GM12878 (cell line): ENCODE data around the gene TNRC18. TPM values are rescaled to one million over a fixed set of nuclear protein-coding genes. Genes with fewer than 3 reads are reported as not detected.

Experiments
- ATAC-seq: fragments of 200-7000 bp; cut with Tn5 transposase; 3 replicates; pipeline ENCODE4 v1.9.1; 2020; ENCODE audit warnings: mild to moderate bottlenecking, moderate library complexity
- BruUV-seq: library from RNA; stranded (reverse); fragments of 400-500 nt; replicated peaks from 2 replicates; lab custom pipeline; 2021; lab: Mats Ljungman, UMichigan
- CTCF ChIA-PET: fragments of 300-600 bp; sonication (Branson Sonifier 250); formaldehyde crosslinking; extraction: SDS; loops from one replicate; lab custom pipeline; 2021; ENCODE audit warnings: inconsistent platforms; lab: Yijun Ruan, JAX
- POLR2A ChIA-PET: fragments of 350-600 bp; formaldehyde crosslinking; extraction: SDS; loops from one replicate; lab custom pipeline; 2021; ENCODE audit warnings: inconsistent platforms; lab: Charles Lee
- RAD21 ChIA-PET: fragments of 300-600 bp; sonication (Branson Sonifier 250); formaldehyde crosslinking; loops from one replicate; lab custom pipeline; 2023; ENCODE audit warnings: antibody characterized with exemption; ENCODE audit not compliant: unreplicated experiment; lab: Charles Lee
- SMC1A ChIA-PET: fragments of 300-600 bp; sonication (Branson Sonifier 250); formaldehyde crosslinking; loops from one replicate; lab custom pipeline; 2023; ENCODE audit not compliant: unreplicated experiment, uncharacterized antibody; lab: Charles Lee
- DNase-seq: peaks from one replicate; pipeline ENCODE4 v3.0.0-alpha.2; 2011; ENCODE audit warnings: low read depth, low spot score
- FAIRE-seq: peaks from 3 replicates; lab custom pipeline; 2011; peaks lifted over from hg19 to GRCh38; lab: Jason Lieb, UNC
- H2AFZ ChIP-seq: 2 replicates; pipeline ENCODE4 v1.6.0; 2011; ENCODE audit warnings: low read depth, low read length, control low read depth; ENCODE audit not compliant: control insufficient read depth
- H3K27ac ChIP-seq: 2 replicates; pipeline ENCODE4 v1.5.1; 2011; ENCODE audit warnings: control low read depth; ENCODE audit not compliant: control insufficient read depth, insufficient read depth
- H3K27me3 ChIP-seq, 2 experiments: replicated peaks in 1 of 2; 2 replicates each; pipeline versions ENCODE4 v1.6.0 to v1.6.1; 2011; ENCODE audit warnings: low read length in 1 of 2; ENCODE audit not compliant: control insufficient read depth in 2 of 2, insufficient read depth in 2 of 2
- H3K36me3 ChIP-seq, 2 experiments: 2 replicates each; pipeline ENCODE4 v1.5.1; 2011; ENCODE audit warnings: low read length in 1 of 2; ENCODE audit not compliant: control insufficient read depth in 2 of 2, insufficient read depth in 2 of 2
- H3K4me1 ChIP-seq: 2 replicates; pipeline ENCODE4 v1.6.1; 2011; ENCODE audit warnings: mild to moderate bottlenecking, low read length, moderate library complexity, mixed read lengths; ENCODE audit not compliant: control insufficient read depth, insufficient read depth
- H3K4me2 ChIP-seq: 2 replicates; pipeline ENCODE4 v1.6.0; 2011; ENCODE audit warnings: control low read depth; ENCODE audit not compliant: control insufficient read depth, insufficient read depth
- H3K4me3 ChIP-seq: fragments of 200-600 bp; sonication (generic); 2 replicates; pipeline ENCODE4 v1.5.1; 2016
- H3K79me2 ChIP-seq: 2 replicates; pipeline ENCODE4 v1.6.0; 2011; ENCODE audit warnings: low read length; ENCODE audit not compliant: control insufficient read depth, insufficient read depth
- H3K9ac ChIP-seq: 2 replicates; pipeline ENCODE4 v1.8.0; 2011; ENCODE audit warnings: low read length, control low read depth, mixed read lengths; ENCODE audit not compliant: control insufficient read depth, insufficient read depth
- H3K9me3 ChIP-seq: replicated peaks from 3 replicates; pipeline ENCODE4 v1.5.1; 2011; ENCODE audit warnings: mild to moderate bottlenecking, low read length; ENCODE audit not compliant: control insufficient read depth, insufficient read depth
- H4K20me1 ChIP-seq: 2 replicates; pipeline ENCODE4 v1.6.0; 2011; ENCODE audit not compliant: control insufficient read depth, insufficient read depth
- FOS ChIP-seq: IDR thresholded peaks from 3 replicates; pipeline ENCODE4 v1.6.1; 2011; ENCODE audit warnings: borderline replicate concordance; ENCODE audit not compliant: insufficient read length; ENCODE audit errors: extremely low read depth
- IRF4 ChIP-seq: IDR thresholded peaks from 2 replicates; pipeline ENCODE4 v1.6.1; 2011; ENCODE audit warnings: low read depth, low read length
- MEF2B ChIP-seq: fragments of 450-650 bp; IDR thresholded peaks from 2 replicates; pipeline ENCODE4 v1.6.1; 2018; ENCODE audit warnings: mild to moderate bottlenecking, moderate library complexity; ENCODE audit not compliant: partially characterized antibody, poor library complexity, severe bottlenecking
- NFXL1 ChIP-seq: fragments of 450-650 bp; IDR thresholded peaks from 2 replicates; pipeline ENCODE4 v1.6.1; 2017; ENCODE audit warnings: antibody characterized with exemption, mild to moderate bottlenecking, borderline replicate concordance
- POLR2AphosphoS2 ChIP-seq: IDR thresholded peaks from 2 replicates; pipeline ENCODE4 v1.6.1; 2011; ENCODE audit warnings: low read depth, mild to moderate bottlenecking, low read length, improper control_type of control experiment, moderate library complexity
- RBBP5 ChIP-seq: fragments of 200-600 bp; sonication (generic); conservative IDR thresholded peaks from 2 replicates; pipeline ENCODE4 v1.6.1; 2016
- SREBF1 ChIP-seq: IDR thresholded peaks from 2 replicates; pipeline ENCODE4 v1.6.1; 2012; ENCODE audit warnings: mild to moderate bottlenecking, low read length
- WGBS: methylation state at CpG from one replicate; pipeline ENCODE4 v1.1.6; 2016; ENCODE audit warnings: low lambda C conversion rate; ENCODE audit not compliant: insufficient replicate concordance, insufficient coverage; ENCODE audit errors: missing lambda C conversion rate; 5-methylcytosine and 5-hydroxymethylcytosine counted together
- in situ Hi-C: fragments of 300-500 bp; cut with MboI; formaldehyde crosslinking; loops from 9 replicates; pipeline ENCODE4 v1.14.3; 2018; ENCODE audit warnings: mixed read lengths
- intact Hi-C: fragments of 100-400 bp; cut with micrococcal nuclease; formaldehyde crosslinking; loops from one replicate; pipeline ENCODE4 v1.14.2; 2022; ENCODE audit not compliant: unreplicated experiment
- polyA plus RNA-seq, 11 experiments: library from polyadenylated mRNA; depleted of rRNA in 4 of 11; unstranded in 6 of 11; stranded (reverse) in 5 of 11; fragments of >200 nt; fragmentation: Nextera tagmentation in 4 of 11; fragmentation: Illumina TruSeq in 1 of 11; extraction: Ambion mirVana in 4 of 11; extraction: Trizol in 1 of 11; gene quantifications; 1 replicate in 1 of 11; 2 replicates in 10 of 11; pipeline versions ENCODE4 v1.2.1 to v1.2.3, GENCODE V29; 2011 to 2016; ENCODE audit warnings: inconsistent platforms in 2 of 11, missing spikeins in 2 of 11, low read depth in 1 of 11
- total RNA-seq, 4 experiments: library from RNA; depleted of rRNA in 3 of 4; stranded (reverse); fragments of >200 nt in 3 of 4; fragmentation: Illumina TruSeq in 1 of 4; extraction: Trizol in 1 of 4; gene quantifications; 2 replicates each; pipeline versions ENCODE4 v1.2.1 to v1.2.3, GENCODE V29; 2013 to 2021
- TF ChIP-seq, protein P1 (sequence below): IDR thresholded peaks from 2 replicates; pipeline ENCODE4 v1.6.1; 2012; ENCODE audit warnings: low read depth, low read length, improper control_type of control experiment
- TF ChIP-seq, protein P2 (sequence below): fragments of 450-650 bp; IDR thresholded peaks from 2 replicates; pipeline ENCODE4 v1.6.1; 2017; ENCODE audit warnings: mild to moderate bottlenecking

Gene TNRC18
- total and polyA plus RNA-seq, 10 of the 15 experiments (the other 5 are each of a cell fraction or from before 2014, with no cell fraction given) = 0.02 to 31.7 (median 5.4) TPM

DNA sequence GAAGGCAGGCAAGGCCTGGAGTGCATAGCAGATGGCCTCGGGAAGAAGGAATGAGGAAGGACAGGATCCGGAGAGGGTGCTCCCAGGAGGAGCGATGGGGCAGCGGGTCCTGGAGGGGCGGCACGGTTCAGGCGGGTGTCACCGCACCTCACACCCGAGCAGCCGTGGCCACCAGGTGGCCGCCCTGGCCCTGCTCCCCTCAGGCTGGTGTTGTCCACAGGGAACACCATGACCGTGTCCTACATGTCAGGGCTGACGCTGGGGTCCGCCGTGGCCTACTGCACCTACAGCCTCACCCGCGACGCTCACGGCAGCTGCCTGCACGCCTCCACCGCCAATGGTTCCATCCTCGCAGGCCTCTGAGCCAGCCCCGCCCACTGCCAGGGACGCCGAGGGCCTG, 121.1 kb downstream of the TNRC18 start:
- H3K27me3 ChIP-seq = no peaks in the 10 kb centered on the region
- WGBS = 72% methylated on average over 15 of the region's 25 CpGs
- no peak for DNase-seq
- SMC1A ChIA-PET = no interaction called here
- no peak overlapping the region for H3K4me2 ChIP-seq
- CTCF ChIA-PET = no interaction called here
- H3K27ac ChIP-seq = no peak overlapping the region
- TF ChIP-seq IRF4 (no peak), RBBP5 (no peak), NFXL1 (no peak), SREBF1 (no peak), FOS (no peak), MEF2B (no peak), POLR2AphosphoS2 (no peak)
- TF ChIP-seq, protein P1, sequence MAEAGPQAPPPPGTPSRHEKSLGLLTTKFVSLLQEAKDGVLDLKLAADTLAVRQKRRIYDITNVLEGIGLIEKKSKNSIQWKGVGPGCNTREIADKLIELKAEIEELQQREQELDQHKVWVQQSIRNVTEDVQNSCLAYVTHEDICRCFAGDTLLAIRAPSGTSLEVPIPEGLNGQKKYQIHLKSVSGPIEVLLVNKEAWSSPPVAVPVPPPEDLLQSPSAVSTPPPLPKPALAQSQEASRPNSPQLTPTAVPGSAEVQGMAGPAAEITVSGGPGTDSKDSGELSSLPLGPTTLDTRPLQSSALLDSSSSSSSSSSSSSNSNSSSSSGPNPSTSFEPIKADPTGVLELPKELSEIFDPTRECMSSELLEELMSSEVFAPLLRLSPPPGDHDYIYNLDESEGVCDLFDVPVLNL = no peak
- TF ChIP-seq, protein P2, sequence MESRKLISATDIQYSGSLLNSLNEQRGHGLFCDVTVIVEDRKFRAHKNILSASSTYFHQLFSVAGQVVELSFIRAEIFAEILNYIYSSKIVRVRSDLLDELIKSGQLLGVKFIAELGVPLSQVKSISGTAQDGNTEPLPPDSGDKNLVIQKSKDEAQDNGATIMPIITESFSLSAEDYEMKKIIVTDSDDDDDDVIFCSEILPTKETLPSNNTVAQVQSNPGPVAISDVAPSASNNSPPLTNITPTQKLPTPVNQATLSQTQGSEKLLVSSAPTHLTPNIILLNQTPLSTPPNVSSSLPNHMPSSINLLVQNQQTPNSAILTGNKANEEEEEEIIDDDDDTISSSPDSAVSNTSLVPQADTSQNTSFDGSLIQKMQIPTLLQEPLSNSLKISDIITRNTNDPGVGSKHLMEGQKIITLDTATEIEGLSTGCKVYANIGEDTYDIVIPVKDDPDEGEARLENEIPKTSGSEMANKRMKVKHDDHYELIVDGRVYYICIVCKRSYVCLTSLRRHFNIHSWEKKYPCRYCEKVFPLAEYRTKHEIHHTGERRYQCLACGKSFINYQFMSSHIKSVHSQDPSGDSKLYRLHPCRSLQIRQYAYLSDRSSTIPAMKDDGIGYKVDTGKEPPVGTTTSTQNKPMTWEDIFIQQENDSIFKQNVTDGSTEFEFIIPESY = no peak
- no peaks in the 10 kb centered on the region for H3K9me3 ChIP-seq
- no peak overlapping the region for H3K4me3 ChIP-seq
- intact Hi-C loops (no loop called here), in situ Hi-C loops (no loop called here)
- no peak for ATAC-seq
- H2AFZ ChIP-seq = no peak overlapping the region
- no TSS peak for BruUV-seq
- H4K20me1 ChIP-seq = no peaks in the 10 kb centered on the region
- RAD21 ChIA-PET = no interaction called here
- H3K4me1 ChIP-seq = no peaks in the 10 kb centered on the region
- no peak overlapping the region for H3K9ac ChIP-seq
- POLR2A ChIA-PET = no interaction called here
- no peaks in the 10 kb centered on the region for H3K79me2 ChIP-seq
- FAIRE-seq = no peak
- no peaks in the 10 kb centered on the region for H3K36me3 ChIP-seq
